ENCODE results near the gene TOGARAM2. TPM values are rescaled to one million over a fixed set of nuclear protein-coding genes. Genes with fewer than 3 reads are reported as not detected.

TOGARAM2 gene
- total RNA-seq (under 1 TPM; 0.47 to 0.75 TPM), polyA plus RNA-seq (1 to 10 TPM in 1 of 3 donors, under 1 TPM in 1, not detected in 1; 0.32 to 1.9 TPM), total RNA-seq (0.95 to 3.9 (median 1.2) reads per million in 6 experiments)

- ATAC-seq (no peak), DNase-seq (no peak)
- Mint-ChIP-seq H3K4me1 (peaks cover 0 to 2% (median under 1%) of the 10 kb centered on the region in 4 donors), H3K27me3 (no peaks in the 10 kb centered on the region), H3K36me3 (no peaks in the 10 kb centered on the region), H3K4me3 (no peak within 1 kb of the TSS), H3K9me3 (no peaks in the 10 kb centered on the region), H3K27ac (peak within 1 kb of the TSS in 3 of 10 donors; percentile 14 to 74 (median 15))
- POLR2A ChIA-PET, result no interaction called here
These were observed at the start of gene TOGARAM2 for GRCh38 chr2:28981016-28981441. TSS of gene TOGARAM2 (plus strand) at chr2:28981298. CDS start at chr2:28994835, 13,537 bp downstream.

GRCh38 chr2:28934769-28935168 is 46.3 kb upstream of the TOGARAM2 start:
- H3K27ac Mint-ChIP-seq, result no peak overlapping the region
- peaks cover 0 to 88% (median 12%) of the 10 kb centered on the region in 3 donors for H3K36me3 Mint-ChIP-seq
- H3K27me3 Mint-ChIP-seq, result no peaks in the 10 kb centered on the region
- DNase-seq (no peak), ATAC-seq (no peak)
- H3K4me3 Mint-ChIP-seq, result no peak overlapping the region
- H3K9me3 Mint-ChIP-seq, result no peaks in the 10 kb centered on the region
- POLR2A ChIA-PET, result no interaction called here
- H3K4me1 Mint-ChIP-seq, result peaks cover 0 to 3% (median 0%) of the 10 kb centered on the region in 4 donors

GRCh38 chr2:28941008-28941407 is 40.1 kb upstream of the TOGARAM2 start:
- DNase-seq, result no peak
- POLR2A ChIA-PET, result no interaction called here
- Mint-ChIP-seq H3K4me1 (peaks cover 0 to 7% (median 0%) of the 10 kb centered on the region in 4 donors), H3K4me3 (no peak overlapping the region), H3K27ac (peak overlapping the region in 5 of 10 donors; percentile 9 to 63 (median 31)), H3K9me3 (no peaks in the 10 kb centered on the region), H3K36me3 (peaks cover 5 to 91% (median 41%) of the 10 kb centered on the region in 3 donors), H3K27me3 (no peaks in the 10 kb centered on the region)
- ATAC-seq, result no peak

GRCh38 chr2:28944535-28945248 is 36.4 kb upstream of the TOGARAM2 start:
- DNase-seq (no peak), ATAC-seq (no peak)
- Mint-ChIP-seq H3K9me3 (peaks cover 0 to 3% (median 0%) of the 10 kb centered on the region in 9 donors), H3K27me3 (no peaks in the 10 kb centered on the region), H3K4me1 (peaks cover 0 to 6% (median 0%) of the 10 kb centered on the region in 4 donors), H3K36me3 (peaks cover 10 to 83% (median 56%) of the 10 kb centered on the region in 3 donors), H3K4me3 (no peak overlapping the region), H3K27ac (peak overlapping the region in 2 of 10 donors; percentile 19 to 54)
- POLR2A ChIA-PET, result no interaction called here

GRCh38 chr2:28948160-28948559 is 32.9 kb upstream of the TOGARAM2 start:
- Mint-ChIP-seq H3K27ac (peak overlapping the region in 1 of 10 donors; percentile 31), H3K4me3 (no peak overlapping the region), H3K27me3 (no peaks in the 10 kb centered on the region), H3K9me3 (peaks cover 0 to 3% (median 0%) of the 10 kb centered on the region in 9 donors), H3K36me3 (peaks cover 4 to 50% (median 43%) of the 10 kb centered on the region in 3 donors), H3K4me1 (peaks cover 0 to 16% (median 4%) of the 10 kb centered on the region in 4 donors)
- POLR2A ChIA-PET, result no interaction called here
- DNase-seq (no peak), ATAC-seq (no peak)

GRCh38 chr2:28949190-28949589 is 31.9 kb upstream of the TOGARAM2 start:
- Mint-ChIP-seq H3K27ac (no peak overlapping the region), H3K4me1 (peaks cover 0 to 16% (median 6%) of the 10 kb centered on the region in 4 donors), H3K36me3 (peaks cover 4 to 41% (median 34%) of the 10 kb centered on the region in 3 donors), H3K9me3 (peaks cover 0 to 3% (median 0%) of the 10 kb centered on the region in 9 donors), H3K4me3 (no peak overlapping the region), H3K27me3 (no peaks in the 10 kb centered on the region)
- ATAC-seq (no peak), DNase-seq (no peak)
- POLR2A ChIA-PET, result no interaction called here

- DNase-seq (no peak), ATAC-seq (no peak)
- peak overlapping the region in 2 of 10 donors; percentile 2 to 14 for H3K27ac Mint-ChIP-seq
- no peak overlapping the region for H3K4me3 Mint-ChIP-seq
- H3K27me3 Mint-ChIP-seq, result no peaks in the 10 kb centered on the region
- peaks cover 0 to 3% (median 0%) of the 10 kb centered on the region in 9 donors for H3K9me3 Mint-ChIP-seq
- peaks cover 0 to 16% (median 6%) of the 10 kb centered on the region in 4 donors for H3K4me1 Mint-ChIP-seq
- H3K36me3 Mint-ChIP-seq, result peaks cover 4 to 36% (median 30%) of the 10 kb centered on the region in 3 donors
- POLR2A ChIA-PET, result no interaction called here
These were observed 31.3 kb upstream of the TOGARAM2 start for GRCh38 chr2:28949617-28950305.

GRCh38 chr2:28950941-28951630 is 30.0 kb upstream of the TOGARAM2 start:
- DNase-seq (no peak), ATAC-seq (no peak)
- no peaks in the 10 kb centered on the region for H3K27me3 Mint-ChIP-seq
- H3K4me3 Mint-ChIP-seq, result no peak overlapping the region
- POLR2A ChIA-PET, result no interaction called here
- no peak overlapping the region for H3K27ac Mint-ChIP-seq
- peaks cover 4 to 26% (median 22%) of the 10 kb centered on the region in 3 donors for H3K36me3 Mint-ChIP-seq
- peaks cover under 1 to 14% (median 6%) of the 10 kb centered on the region in 4 donors for H3K4me1 Mint-ChIP-seq
- peaks cover 0 to 3% (median 0%) of the 10 kb centered on the region in 9 donors for H3K9me3 Mint-ChIP-seq

- Mint-ChIP-seq H3K4me1 (peaks cover 7 to 14% (median 12%) of the 10 kb centered on the region in 4 donors), H3K9me3 (peaks cover 0 to 3% (median 0%) of the 10 kb centered on the region in 9 donors), H3K4me3 (no peak overlapping the region), H3K36me3 (peaks cover 4 to 17% (median 17%) of the 10 kb centered on the region in 3 donors), H3K27ac (peak overlapping the region in 7 of 10 donors; percentile 5 to 60 (median 40)), H3K27me3 (no peaks in the 10 kb centered on the region)
- DNase-seq (no peak), ATAC-seq (no peak)
- POLR2A ChIA-PET, result no interaction called here
These were observed 28.9 kb upstream of the TOGARAM2 start for GRCh38 chr2:28951910-28952835.

- ATAC-seq (peak in 1 of 2 donors; percentile 39), DNase-seq (peak in 1 of 10 donors; percentile 15)
- H3K27ac Mint-ChIP-seq, result peak overlapping the region in 5 of 10 donors; percentile 5 to 60 (median 40)
These were observed 28.3 kb upstream of the TOGARAM2 start for GRCh38 chr2:28952836-28953211.

GRCh38 chr2:28955467-28955866 is 25.6 kb upstream of the TOGARAM2 start:
- Mint-ChIP-seq H3K4me3 (no peak overlapping the region), H3K27me3 (peaks cover 0 to 3% (median 0%) of the 10 kb centered on the region in 5 donors), H3K4me1 (peaks cover 7 to 15% (median 13%) of the 10 kb centered on the region in 4 donors), H3K36me3 (no peaks in the 10 kb centered on the region), H3K9me3 (no peaks in the 10 kb centered on the region), H3K27ac (peak overlapping the region in 2 of 10 donors; percentile 59 to 60)
- no peak for DNase-seq
- no peak for ATAC-seq
- POLR2A ChIA-PET, result no interaction called here

More at GRCh38 chr2:28952836-28953211, 28.3 kb upstream of the TOGARAM2 start:
- peaks cover 0 to 3% (median 0%) of the 10 kb centered on the region in 9 donors for H3K9me3 Mint-ChIP-seq
- POLR2A ChIA-PET, result no interaction called here
- peaks cover 7 to 15% (median 13%) of the 10 kb centered on the region in 4 donors for H3K4me1 Mint-ChIP-seq
- peaks cover 0 to 3% (median 0%) of the 10 kb centered on the region in 5 donors for H3K27me3 Mint-ChIP-seq
- H3K4me3 Mint-ChIP-seq, result no peak overlapping the region
- peaks cover 4 to 17% (median 14%) of the 10 kb centered on the region in 3 donors for H3K36me3 Mint-ChIP-seq

Data from naive thymus-derived CD8-positive, alpha-beta T cell (primary cell).